Mucosa of descending colon (tissue), 3 donors: Measurements from ENCODE around the gene PDE6B. TPM values are rescaled to one million over a fixed set of nuclear protein-coding genes. Genes with fewer than 3 reads are reported as not detected.

Source experiments
- ATAC-seq: fragments of 200-7000 bp; cut with Tn5 transposase; one replicate; pipeline ENCODE4 v1.9.1; 2020; ENCODE audit warnings: mild to moderate bottlenecking, moderate library complexity
- DNase-seq, 3 donors: peaks; one replicate each; pipeline ENCODE4 v3.0.0-alpha.2; 2020
- H3K36me3 ChIP-seq: fragments of 200-600 bp; one replicate; pipeline ENCODE4 v1.8.0; 2021; ENCODE audit warnings: low read depth, mild to moderate bottlenecking
- H3K4me1 ChIP-seq: fragments of 200-600 bp; one replicate; pipeline ENCODE4 v1.8.0; 2021; ENCODE audit warnings: low read depth, mild to moderate bottlenecking
- H3K4me3 ChIP-seq: fragments of 200-600 bp; one replicate; pipeline ENCODE4 v1.8.0; 2021; ENCODE audit warnings: mild to moderate bottlenecking
- H3K9me3 ChIP-seq: fragments of 200-600 bp; one replicate; pipeline ENCODE4 v1.8.0; 2021; ENCODE audit warnings: mild to moderate bottlenecking
- intact Hi-C, 2 donors: fragments of 100-400 bp; cut with DNase I in 1 of 2; cut with micrococcal nuclease in 1 of 2; formaldehyde crosslinking; loops; one replicate each; pipeline versions ENCODE4 v1.11.0 to v1.11.1; 2022; cut with DNase I, micrococcal nuclease
- total RNA-seq, 3 donors: library from RNA; stranded (reverse); fragmentation: NEBNext Ultra II Directional in 2 of 3; extraction: Animal tissue kit (Norgen Biotek cat#: 25700) in 2 of 3; gene quantifications; one replicate each; pipeline versions ENCODE4 v1.2.1 to v1.2.4, GENCODE V29; 2021 to 2023
- TF ChIP-seq, protein P1 (sequence below): fragments of 200-600 bp; IDR thresholded peaks from one replicate; pipeline ENCODE4 v1.8.0; 2022; ENCODE audit warnings: antibody characterized with exemption, mild to moderate bottlenecking
- donor health status: DM: no; HTN: no; CAD: no; lungs with moderate emphysema.
- donor health status: DM: no; HTN: no; CAD: no.
- donor health status: DM: no; HTN: yes; CAD: no.

The PDE6B gene
- total RNA-seq, 3 donors from 2014 or later = 1.0 to 2.9 (median 1.2) TPM

DNA sequence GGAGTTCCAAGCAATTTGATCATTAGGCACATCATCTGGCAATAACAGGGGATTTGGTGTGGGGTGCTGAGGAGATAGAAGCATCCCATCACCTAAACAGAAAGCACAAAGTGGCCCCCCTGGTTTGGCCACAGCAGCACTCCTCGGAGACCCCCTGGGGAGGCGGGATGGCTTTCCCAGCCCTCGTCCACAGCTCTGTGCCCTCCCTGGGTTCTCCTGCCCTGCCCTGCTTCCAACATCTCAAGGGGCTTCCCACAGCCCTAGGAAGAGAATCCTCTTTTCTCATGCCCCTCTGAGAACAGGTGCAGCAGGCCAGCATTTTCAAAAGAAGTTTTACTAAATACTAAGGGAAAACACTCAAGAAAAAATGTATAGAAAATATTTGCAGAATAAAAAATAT lies 35.9 kb downstream of the PDE6B start:
- Histone ChIP-seq H3K4me1 (peaks cover 3% of the 10 kb centered on the region), H3K9me3 (no peaks in the 10 kb centered on the region), H3K4me3 (no peak overlapping the region), H3K36me3 (no peaks in the 10 kb centered on the region)
- peak in 1 of 3 donors; percentile 5 for DNase-seq
- intact Hi-C loops = no loop called here
- TF ChIP-seq, protein P1, sequence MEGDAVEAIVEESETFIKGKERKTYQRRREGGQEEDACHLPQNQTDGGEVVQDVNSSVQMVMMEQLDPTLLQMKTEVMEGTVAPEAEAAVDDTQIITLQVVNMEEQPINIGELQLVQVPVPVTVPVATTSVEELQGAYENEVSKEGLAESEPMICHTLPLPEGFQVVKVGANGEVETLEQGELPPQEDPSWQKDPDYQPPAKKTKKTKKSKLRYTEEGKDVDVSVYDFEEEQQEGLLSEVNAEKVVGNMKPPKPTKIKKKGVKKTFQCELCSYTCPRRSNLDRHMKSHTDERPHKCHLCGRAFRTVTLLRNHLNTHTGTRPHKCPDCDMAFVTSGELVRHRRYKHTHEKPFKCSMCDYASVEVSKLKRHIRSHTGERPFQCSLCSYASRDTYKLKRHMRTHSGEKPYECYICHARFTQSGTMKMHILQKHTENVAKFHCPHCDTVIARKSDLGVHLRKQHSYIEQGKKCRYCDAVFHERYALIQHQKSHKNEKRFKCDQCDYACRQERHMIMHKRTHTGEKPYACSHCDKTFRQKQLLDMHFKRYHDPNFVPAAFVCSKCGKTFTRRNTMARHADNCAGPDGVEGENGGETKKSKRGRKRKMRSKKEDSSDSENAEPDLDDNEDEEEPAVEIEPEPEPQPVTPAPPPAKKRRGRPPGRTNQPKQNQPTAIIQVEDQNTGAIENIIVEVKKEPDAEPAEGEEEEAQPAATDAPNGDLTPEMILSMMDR = no peak
- ATAC-seq = no peak

GRCh38 chr4:661881-662761 lies 36.7 kb downstream of the PDE6B start:
- DNase-seq (peak in 2 of 3 donors; percentile 17 to 45), ATAC-seq (no peak)
- intact Hi-C loops = no loop called here
- peaks cover 3% of the 10 kb centered on the region for H3K4me1 ChIP-seq
- no peaks in the 10 kb centered on the region for H3K9me3 ChIP-seq
- TF ChIP-seq, protein P1 = no peak
- H3K4me3 ChIP-seq = no peak overlapping the region
- no peaks in the 10 kb centered on the region for H3K36me3 ChIP-seq

GRCh38 chr4:663046-663437 lies 37.7 kb downstream of the PDE6B start:
- ATAC-seq = no peak
- peaks cover 3% of the 10 kb centered on the region for H3K4me1 ChIP-seq
- intact Hi-C loops = no loop called here
- H3K4me3 ChIP-seq = no peak overlapping the region
- TF ChIP-seq, protein P1 = no peak
- DNase-seq = peak in 1 of 3 donors; percentile 29
- no peaks in the 10 kb centered on the region for H3K36me3 ChIP-seq
- H3K9me3 ChIP-seq = no peaks in the 10 kb centered on the region

- ATAC-seq = peak; percentile 67
- TF ChIP-seq, protein P1 = no peak
- intact Hi-C loops = no loop called here
- H3K36me3 ChIP-seq = no peaks in the 10 kb centered on the region
- no peaks in the 10 kb centered on the region for H3K9me3 ChIP-seq
- peaks cover 3% of the 10 kb centered on the region for H3K4me1 ChIP-seq
- H3K4me3 ChIP-seq = peak overlapping the region; percentile 28
- DNase-seq = peak; percentile 66 to 81 (median 73)
Observed at GRCh38 chr4:663438-664428, 38.4 kb downstream of the PDE6B start.

GRCh38 chr4:664713-665231 lies 39.4 kb downstream of the PDE6B start:
- DNase-seq = peak in 2 of 3 donors; percentile 20 to 51
- intact Hi-C loops = no loop called here
- Histone ChIP-seq H3K4me1 (peaks cover 3% of the 10 kb centered on the region), H3K4me3 (no peak overlapping the region), H3K36me3 (no peaks in the 10 kb centered on the region), H3K9me3 (no peaks in the 10 kb centered on the region)
- TF ChIP-seq, protein P1 = no peak
- ATAC-seq = no peak
